Tibial artery (tissue), 4 donors: ENCODE results near the gene HRH1.
"Not testable (repeated sequence)": the region's sequence is repeated elsewhere in the genome, so short reads cannot be mapped to it uniquely, and the experiment has no call there.

Source experiments
- DNase-seq, 2 donors: peaks; one replicate each; pipeline ENCODE4 v3.0.0-alpha.2; 2019
- H3K27ac ChIP-seq, 2 donors: fragments of 200-600 bp; sonication (generic) in 1 of 2; 1 replicate in 1 of 2; 2 replicates in 1 of 2; pipeline ENCODE4 v1.5.1; 2018 to 2019; ENCODE audit warnings: mild to moderate bottlenecking in 1 of 2
- H3K27me3 ChIP-seq, 2 donors: fragments of 200-600 bp; sonication (generic) in 1 of 2; one replicate each; pipeline versions ENCODE4 v1.5.1 to v1.6.0; 2016 to 2019
- H3K36me3 ChIP-seq, 3 donors: fragments of 200-600 bp; sonication (generic) in 2 of 3; one replicate each; pipeline ENCODE4 v1.5.1; 2016 to 2019; ENCODE audit warnings: mild to moderate bottlenecking in 2 of 3
- H3K4me1 ChIP-seq, 4 donors: fragments of 200-600 bp; sonication (generic) in 2 of 4; 1 replicate in 3 of 4; 2 replicates in 1 of 4; pipeline ENCODE4 v1.5.1; 2016 to 2019
- H3K4me3 ChIP-seq, 2 donors: fragments of 200-600 bp; sonication (generic) in 1 of 2; 1 replicate in 1 of 2; 2 replicates in 1 of 2; pipeline ENCODE4 v1.5.1; 2018 to 2019; ENCODE audit warnings: mild to moderate bottlenecking in 2 of 2
- H3K9me3 ChIP-seq, 3 donors: fragments of 200-600 bp; sonication (generic) in 1 of 3; one replicate each; pipeline ENCODE4 v1.5.1; 2016 to 2019
- intact Hi-C: fragments of 100-400 bp; cut with DNase I; formaldehyde crosslinking; loops from one replicate; pipeline ENCODE4 v1.15.0; 2023; ENCODE audit warnings: low total_unique reads
- TF ChIP-seq, protein P1 (sequence below), 2 experiments: fragments of 200-600 bp in 1 of 2; fragments of 450-650 bp in 1 of 2; IDR thresholded peaks; one replicate each; pipeline ENCODE4 v1.5.1; 2017 to 2019; ENCODE audit warnings: antibody characterized with exemption in 2 of 2, mild to moderate bottlenecking in 1 of 2, moderate library complexity in 1 of 2

The HRH1 gene

DNA sequence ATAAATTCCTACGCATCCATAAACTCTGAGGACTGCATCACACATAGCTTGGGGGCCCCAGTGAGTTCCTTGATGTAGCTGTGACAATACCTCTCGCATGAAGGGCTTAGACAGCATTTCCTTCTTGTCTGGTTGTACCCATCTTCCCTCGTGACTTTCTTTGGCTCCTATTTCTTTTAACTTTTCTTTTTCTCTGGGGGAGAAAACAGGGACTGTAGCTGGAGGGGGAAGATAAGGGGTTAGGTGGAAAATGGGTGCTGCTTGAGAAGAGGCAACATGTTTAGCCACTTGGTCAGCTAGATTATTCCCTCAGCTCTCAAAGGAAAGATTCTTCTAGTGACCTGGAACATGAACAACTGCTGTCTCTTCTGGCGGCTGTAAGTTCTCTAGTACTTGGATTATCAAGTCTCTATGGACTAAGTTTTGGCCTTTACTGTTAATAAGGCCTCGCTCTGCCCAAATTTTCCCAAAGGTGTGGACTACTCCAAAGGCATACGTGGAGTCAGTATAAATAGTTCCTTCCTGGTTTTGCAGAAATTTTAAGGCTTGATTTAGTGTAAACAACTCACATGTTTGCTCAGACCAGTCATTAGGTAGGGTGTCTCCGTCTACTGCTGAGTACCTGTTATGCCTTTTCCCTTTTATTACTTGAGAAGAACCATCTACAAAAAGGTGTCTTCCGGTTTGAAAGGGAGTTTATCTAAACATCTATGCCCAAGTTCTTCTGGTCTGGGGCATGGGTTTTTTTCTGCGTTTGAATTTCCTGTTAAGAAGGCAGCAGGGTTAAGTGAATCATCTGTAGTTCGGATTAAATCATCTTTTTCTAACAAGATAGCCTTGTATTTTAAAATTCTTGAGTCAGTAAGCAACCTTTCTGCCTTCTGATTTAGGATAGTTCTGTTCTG is 96.9 kb downstream of the HRH1 start:
- no peak for DNase-seq
- Histone ChIP-seq H3K4me1 (peaks cover 0 to 9% (median 0%) of the 10 kb centered on the region in 4 donors), H3K4me3 (no peak overlapping the region), H3K36me3 (peaks cover 0 to 7% (median 6%) of the 10 kb centered on the region in 3 donors), H3K27ac (no peak overlapping the region), H3K9me3 (no peaks in the 10 kb centered on the region), H3K27me3 (no peaks in the 10 kb centered on the region)
- intact Hi-C loops, result no loop called here
- TF ChIP-seq, protein P1, sequence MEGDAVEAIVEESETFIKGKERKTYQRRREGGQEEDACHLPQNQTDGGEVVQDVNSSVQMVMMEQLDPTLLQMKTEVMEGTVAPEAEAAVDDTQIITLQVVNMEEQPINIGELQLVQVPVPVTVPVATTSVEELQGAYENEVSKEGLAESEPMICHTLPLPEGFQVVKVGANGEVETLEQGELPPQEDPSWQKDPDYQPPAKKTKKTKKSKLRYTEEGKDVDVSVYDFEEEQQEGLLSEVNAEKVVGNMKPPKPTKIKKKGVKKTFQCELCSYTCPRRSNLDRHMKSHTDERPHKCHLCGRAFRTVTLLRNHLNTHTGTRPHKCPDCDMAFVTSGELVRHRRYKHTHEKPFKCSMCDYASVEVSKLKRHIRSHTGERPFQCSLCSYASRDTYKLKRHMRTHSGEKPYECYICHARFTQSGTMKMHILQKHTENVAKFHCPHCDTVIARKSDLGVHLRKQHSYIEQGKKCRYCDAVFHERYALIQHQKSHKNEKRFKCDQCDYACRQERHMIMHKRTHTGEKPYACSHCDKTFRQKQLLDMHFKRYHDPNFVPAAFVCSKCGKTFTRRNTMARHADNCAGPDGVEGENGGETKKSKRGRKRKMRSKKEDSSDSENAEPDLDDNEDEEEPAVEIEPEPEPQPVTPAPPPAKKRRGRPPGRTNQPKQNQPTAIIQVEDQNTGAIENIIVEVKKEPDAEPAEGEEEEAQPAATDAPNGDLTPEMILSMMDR (IDR thresholded peaks at IDR 0.05), result no peak

DNA sequence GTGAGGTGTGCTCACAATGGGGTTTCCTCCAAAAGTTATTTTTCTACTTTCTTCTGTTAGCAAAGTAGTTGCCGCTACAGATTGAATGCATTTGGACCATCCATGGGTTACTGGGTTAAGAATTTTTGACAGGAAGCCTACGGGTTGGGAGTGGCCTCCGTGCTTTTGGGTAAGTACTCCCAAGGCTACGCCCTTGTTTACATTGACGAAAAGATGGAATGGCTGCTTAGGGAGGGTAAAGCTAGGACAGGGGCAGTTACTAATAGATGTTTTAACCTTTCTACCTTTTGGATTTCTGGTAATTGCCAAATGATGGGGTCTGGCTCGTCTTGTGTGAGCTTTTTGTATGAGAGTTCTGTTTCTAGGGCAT is 97.5 kb downstream of the HRH1 start:
- Histone ChIP-seq H3K4me1 (peaks cover 0 to 3% (median 0%) of the 10 kb centered on the region in 4 donors), H3K27me3 (no peaks in the 10 kb centered on the region), H3K36me3 (peaks cover 0 to 7% (median 6%) of the 10 kb centered on the region in 3 donors), H3K4me3 (no peak overlapping the region), H3K27ac (no peak overlapping the region), H3K9me3 (no peaks in the 10 kb centered on the region)
- intact Hi-C loops, result no loop called here
- no peak for DNase-seq
- TF ChIP-seq, protein P1 (IDR thresholded peaks at IDR 0.05), result no peak

DNA sequence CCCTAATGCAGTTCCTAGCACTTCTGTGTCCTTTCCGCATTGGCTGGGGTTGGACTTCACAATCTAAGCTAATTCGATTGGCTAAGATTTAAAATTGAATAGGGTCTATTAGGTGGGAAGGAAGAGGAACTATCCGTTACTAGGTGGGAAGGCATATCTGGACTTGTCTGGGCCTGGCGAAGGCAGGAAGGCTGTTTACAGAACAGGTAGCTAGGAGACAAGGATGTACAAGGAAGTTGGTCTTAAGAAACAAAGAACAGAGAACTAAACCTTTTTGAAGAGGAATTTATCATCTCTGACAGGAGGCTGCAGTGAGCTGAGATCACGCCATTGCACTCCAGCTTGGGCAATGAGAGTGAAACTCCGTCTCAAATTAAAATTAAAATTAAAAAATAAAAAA is 100.6 kb downstream of the HRH1 start:
- H3K9me3 ChIP-seq, result no peaks in the 10 kb centered on the region
- TF ChIP-seq, protein P1 (IDR thresholded peaks at IDR 0.05), result no peak
- no peaks in the 10 kb centered on the region for H3K27me3 ChIP-seq
- no peak overlapping the region for H3K27ac ChIP-seq
- DNase-seq, result no peak
- peaks cover 0 to 17% (median 16%) of the 10 kb centered on the region in 3 donors for H3K36me3 ChIP-seq
- H3K4me1 ChIP-seq, result no peaks in the 10 kb centered on the region
- intact Hi-C loops, result no loop called here
- no peak overlapping the region for H3K4me3 ChIP-seq

DNA sequence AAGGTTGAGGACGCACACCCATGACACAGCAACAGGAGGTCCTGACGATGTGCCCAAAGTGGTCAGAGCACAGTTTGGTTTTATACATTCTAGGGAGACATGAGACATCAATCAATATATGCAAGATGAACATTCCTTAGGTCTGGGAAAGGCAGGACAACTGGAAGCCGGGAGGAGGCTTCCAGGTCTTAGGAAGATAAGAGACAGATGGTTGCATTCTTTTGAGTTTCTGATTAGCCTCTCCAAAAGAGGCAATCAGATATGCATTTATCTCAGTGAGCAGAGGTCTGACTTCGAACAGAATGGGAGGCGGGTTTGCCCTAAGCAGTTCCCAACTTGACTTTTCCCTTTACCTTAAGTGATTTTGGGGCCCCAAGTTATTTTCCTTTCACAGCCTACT is 101.2 kb downstream of the HRH1 start:
- intact Hi-C loops, DNase-seq, H3K9me3 ChIP-seq: not testable (repeated sequence)

DNA sequence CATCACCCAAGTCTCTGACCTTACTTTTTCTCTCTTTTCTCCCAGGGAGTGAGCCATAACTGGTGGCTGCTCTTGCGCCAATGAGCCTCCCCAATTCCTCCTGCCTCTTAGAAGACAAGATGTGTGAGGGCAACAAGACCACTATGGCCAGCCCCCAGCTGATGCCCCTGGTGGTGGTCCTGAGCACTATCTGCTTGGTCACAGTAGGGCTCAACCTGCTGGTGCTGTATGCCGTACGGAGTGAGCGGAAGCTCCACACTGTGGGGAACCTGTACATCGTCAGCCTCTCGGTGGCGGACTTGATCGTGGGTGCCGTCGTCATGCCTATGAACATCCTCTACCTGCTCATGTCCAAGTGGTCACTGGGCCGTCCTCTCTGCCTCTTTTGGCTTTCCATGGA is 104.7 kb downstream of the HRH1 start:
- H3K4me1 ChIP-seq, result no peaks in the 10 kb centered on the region
- intact Hi-C loops, result no loop called here
- no peak overlapping the region for H3K27ac ChIP-seq
- TF ChIP-seq, protein P1 (IDR thresholded peaks at IDR 0.05), result no peak
- no peaks in the 10 kb centered on the region for H3K27me3 ChIP-seq
- H3K36me3 ChIP-seq, result peaks cover 10 to 42% (median 39%) of the 10 kb centered on the region in 3 donors
- no peaks in the 10 kb centered on the region for H3K9me3 ChIP-seq
- H3K4me3 ChIP-seq, result no peak overlapping the region
- DNase-seq, result no peak

More for the DNA sequence above, 101.2 kb downstream of the HRH1 start:
- H3K4me3 ChIP-seq, H3K27me3 ChIP-seq, H3K27ac ChIP-seq, H3K4me1 ChIP-seq: not testable (repeated sequence)
- H3K36me3 ChIP-seq, result peaks cover 0 to 23% (median 23%) of the 10 kb centered on the region in 3 donors

DNA sequence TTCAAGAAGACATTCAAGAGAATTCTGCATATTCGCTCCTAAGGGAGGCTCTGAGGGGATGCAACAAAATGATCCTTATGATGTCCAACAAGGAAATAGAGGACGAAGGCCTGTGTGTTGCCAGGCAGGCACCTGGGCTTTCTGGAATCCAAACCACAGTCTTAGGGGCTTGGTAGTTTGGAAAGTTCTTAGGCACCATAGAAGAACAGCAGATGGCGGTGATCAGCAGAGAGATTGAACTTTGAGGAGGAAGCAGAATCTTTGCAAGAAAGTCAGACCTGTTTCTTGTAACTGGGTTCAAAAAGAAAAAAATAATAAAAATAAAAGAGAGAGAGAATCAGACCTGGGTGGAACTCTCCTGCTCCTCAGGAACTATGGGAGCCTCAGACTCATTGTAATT is 106.2 kb downstream of the HRH1 start:
- H3K4me3 ChIP-seq, result no peak overlapping the region
- TF ChIP-seq, protein P1 (IDR thresholded peaks at IDR 0.05), result no peak
- H3K27ac ChIP-seq, result no peak overlapping the region
- no peaks in the 10 kb centered on the region for H3K9me3 ChIP-seq
- H3K27me3 ChIP-seq, result no peaks in the 10 kb centered on the region
- peaks cover 10 to 35% (median 33%) of the 10 kb centered on the region in 3 donors for H3K36me3 ChIP-seq
- no peaks in the 10 kb centered on the region for H3K4me1 ChIP-seq
- intact Hi-C loops, result no loop called here
- no peak for DNase-seq
